DMS 273 (cell line): ENCODE measurements around the gene ACP4.

Experiments
- DNase-seq: peaks from one replicate; lab custom pipeline; 2025; ENCODE audit not compliant: unreplicated experiment; lab: John Stamatoyannopoulos, UW

ACP4 gene

DNA sequence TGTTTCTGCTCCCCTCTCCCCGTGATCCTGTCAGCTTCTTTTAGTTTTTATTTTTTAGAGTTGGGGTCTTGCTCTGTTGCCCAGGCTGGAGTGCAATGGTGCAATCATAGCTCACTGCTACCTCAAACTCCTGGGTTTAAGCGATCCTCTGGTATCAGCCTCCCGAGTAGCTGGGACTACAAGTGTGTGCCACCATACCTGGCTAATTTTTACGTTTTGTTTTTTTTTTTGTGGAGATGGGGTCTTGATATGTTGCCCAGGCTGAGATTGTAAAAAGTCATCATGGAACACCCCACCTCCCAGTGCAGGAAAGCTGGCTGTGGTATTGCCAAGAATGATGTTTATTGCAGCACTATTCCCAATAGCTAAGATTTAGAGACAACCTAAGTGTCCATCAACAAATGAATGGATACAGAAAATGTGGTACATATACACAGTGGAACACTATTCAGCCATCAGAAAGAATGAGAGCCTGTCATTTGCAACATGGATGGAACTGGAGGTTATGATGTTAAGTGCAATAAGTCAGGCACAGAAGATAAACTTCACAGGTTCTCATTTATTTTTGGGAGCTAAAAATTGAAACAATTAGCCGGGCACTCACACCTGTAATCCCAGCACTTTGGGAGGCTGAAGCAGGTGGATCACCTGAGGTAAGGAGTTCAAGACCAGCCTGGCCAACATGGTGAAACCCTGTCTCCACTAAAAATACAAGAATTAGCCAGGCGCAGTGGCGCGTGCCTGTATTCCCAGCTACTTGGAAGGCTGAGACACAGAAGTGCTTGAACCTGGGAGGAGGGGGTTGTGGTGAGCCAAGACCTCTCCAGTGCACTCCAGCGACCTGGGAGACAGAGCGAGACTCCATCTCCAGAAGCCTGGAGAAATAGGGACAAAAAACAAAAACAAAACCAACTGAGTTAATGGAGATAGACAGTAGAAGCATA, 49.8 kb downstream of the ACP4 start:
- DNase-seq = no peak

DNA sequence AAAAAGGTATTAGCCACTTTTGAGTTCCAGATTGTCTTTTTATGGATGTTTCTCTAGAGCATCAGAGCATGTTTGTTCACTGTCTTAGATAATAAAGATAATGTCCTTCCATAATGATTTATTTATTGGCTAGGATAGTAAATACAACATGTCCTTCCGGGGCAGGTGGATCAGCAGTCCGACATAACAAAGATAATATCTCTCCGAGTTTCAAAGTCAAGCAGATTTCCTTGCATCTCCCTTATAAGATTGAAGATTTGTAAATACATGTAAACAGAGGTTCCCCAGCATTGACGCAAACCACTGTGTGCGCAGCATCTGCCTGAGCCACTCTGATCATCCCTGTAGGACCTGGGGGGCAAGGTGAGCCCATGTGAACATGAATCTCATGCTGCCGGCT, 51.9 kb downstream of the ACP4 start:
- no peak for DNase-seq

DNA sequence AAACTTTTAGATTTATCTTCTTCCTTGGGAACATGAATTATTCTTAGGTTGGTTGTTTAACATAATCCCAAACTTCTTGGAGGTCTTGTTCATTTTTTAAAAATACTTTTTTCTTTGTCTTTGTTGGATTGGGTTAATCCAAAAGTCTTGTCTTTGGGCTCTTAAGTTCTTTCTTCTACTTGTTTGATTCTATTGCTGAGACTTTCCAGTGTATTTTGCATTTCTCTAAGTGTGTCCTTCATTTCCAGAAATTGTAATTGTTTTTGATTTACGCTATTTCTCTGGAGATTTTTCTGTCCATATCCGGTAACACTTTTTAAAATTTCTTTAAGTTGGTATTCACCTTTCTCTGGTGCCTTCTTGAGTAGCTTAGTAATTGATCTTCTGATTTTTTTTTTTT, 53.0 kb downstream of the ACP4 start:
- no peak for DNase-seq

DNA sequence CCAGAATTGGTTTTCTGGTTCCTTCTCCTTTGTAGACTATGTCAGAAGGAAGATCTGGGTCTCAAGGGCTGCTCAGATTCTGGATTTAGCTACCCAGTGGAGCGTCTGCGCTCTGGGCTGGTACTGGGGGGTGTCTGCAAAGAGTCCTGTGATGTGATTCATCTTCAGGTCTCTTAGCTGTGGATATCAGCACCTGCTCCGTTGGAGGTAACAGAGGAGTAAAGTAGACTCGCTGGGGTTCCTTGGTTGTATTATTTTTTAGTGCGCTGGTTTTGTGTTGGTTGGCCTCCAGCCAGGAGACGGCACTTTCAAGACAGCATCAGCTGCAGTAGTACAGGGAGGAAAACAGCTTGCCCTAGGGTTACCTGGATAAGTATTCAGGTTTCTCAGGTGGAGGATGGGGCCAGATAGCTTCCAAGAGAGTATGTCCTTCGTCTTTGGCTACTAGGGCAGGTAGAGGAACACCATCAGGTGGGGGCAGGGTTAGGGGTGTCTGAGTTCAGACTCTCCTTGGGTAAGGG, 53.5 kb downstream of the ACP4 start:
- DNase-seq = no peak

DNA sequence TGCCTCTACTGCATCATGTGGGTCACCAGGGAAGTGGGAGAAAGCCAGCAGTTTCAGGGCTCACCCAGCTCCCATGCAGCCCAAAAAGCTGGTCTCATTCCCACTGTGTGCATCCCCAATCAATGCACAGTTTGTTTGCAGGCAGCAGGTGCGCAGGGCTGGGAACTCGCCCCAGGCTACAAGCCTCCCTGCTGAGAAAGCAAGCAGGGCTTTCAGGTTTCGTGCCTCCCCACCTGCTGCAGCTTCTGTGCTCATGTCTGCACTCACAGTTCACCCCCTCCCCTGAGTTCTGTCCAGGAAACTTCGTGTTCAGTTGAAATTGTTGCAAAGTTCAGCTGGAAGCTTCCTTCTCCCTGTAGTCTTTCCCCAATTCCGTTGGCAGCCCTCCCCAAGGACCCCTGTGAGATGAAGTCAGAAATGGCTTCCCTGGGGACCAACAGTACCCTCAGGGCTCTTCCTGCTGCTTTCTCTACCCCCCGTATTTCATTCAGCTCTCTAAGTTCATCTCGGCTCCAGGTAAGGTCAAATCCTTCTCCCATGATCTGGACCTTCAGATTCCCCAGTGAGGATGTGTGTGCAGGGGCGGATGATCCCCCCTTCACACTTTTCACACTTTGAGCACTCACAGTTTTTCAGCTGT, 54.2 kb downstream of the ACP4 start:
- peak; percentile 37 for DNase-seq
